ENCODE results near the gene PLXNA1.

The PLXNA1 gene

GRCh38 chr3:127003175-127003555 lies 20.2 kb downstream of the PLXNA1 start:
- no peak for DNase-seq

- DNase-seq = no peak
Observed at GRCh38 chr3:127003601-127004280, 20.8 kb downstream of the PLXNA1 start.

GRCh38 chr3:127004641-127005397 lies 21.9 kb downstream of the PLXNA1 start:
- DNase-seq = no peak

GRCh38 chr3:127005864-127006500 lies 23.1 kb downstream of the PLXNA1 start:
- DNase-seq = no peak

DNA sequence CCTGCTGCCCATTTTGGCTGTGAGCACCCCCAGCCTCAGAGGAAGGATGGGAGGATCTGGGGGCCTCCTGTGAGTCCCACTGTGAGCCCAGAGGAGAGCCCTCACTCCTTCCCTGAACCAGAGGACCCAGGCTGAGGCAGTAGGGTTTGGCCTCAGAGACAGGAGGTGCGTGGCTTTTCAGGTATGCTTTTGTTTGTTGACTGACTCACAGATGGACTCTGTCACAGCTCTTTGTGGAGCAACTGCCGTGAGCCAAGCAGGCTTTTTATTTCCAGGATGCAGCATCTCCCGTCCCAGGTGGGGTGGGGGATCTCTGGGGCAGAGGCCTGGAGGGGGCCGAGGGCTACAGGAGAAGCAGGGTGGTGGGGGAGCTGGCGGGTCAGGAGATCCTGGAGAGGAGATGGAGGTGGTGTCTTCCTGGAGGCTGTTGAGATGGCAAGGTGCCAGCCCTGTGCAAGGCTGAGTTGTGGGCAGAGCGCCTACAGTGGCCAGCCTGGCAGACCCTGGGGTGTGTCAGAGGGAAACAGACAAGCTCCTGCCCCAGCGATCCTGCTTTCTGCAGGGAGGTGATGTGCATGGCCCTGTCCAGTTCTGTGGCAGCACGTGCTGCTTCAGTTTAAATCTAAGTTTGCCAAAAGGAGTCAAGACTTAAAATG lies 24.0 kb downstream of the PLXNA1 start:
- DNase-seq = no peak

GRCh38 chr3:127008236-127008635 lies 25.3 kb downstream of the PLXNA1 start:
- DNase-seq = no peak

DNA sequence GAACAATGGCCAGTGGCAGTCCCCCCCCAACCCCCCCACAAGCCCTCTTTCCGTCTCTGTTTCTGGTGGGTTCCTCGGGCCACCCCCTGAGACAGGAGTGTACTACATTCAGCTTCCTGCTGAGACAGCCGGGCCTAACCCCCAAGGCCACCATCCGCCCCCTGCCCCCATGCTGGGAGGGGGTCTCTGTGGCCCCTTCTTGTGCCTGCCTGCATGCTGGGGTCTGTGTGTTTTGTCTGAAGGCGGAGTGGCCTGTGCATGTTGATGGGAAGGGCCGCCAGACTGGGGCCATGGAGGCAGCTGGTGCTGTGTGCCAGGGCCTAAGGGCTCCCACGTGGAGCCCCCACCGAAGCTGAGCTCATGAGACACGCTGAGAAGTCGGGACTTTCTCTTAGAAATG lies 26.6 kb downstream of the PLXNA1 start:
- DNase-seq = no peak

- no peak for DNase-seq
Observed at GRCh38 chr3:127011270-127011992, 28.5 kb downstream of the PLXNA1 start.

DNA sequence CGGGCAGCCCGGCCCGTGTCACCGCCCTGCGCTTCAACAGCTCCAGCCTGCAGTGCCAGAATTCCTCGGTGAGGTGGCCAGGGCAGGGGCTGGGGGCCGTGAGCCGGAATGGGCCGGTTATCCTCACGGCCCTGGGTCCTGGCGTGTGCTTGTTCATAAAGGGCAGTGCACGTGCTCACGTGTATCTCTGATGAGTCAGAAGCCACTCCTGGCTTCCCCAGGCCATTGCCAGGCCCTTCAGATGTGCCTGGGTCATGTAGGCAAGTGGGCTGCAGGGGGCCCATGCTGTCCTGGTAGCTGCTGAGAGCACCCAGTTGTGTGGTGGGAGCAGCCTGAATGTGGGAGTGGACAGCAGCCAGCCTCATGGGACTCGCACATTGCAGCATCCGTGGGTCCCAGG lies 29.2 kb downstream of the PLXNA1 start:
- DNase-seq = no peak

DNA sequence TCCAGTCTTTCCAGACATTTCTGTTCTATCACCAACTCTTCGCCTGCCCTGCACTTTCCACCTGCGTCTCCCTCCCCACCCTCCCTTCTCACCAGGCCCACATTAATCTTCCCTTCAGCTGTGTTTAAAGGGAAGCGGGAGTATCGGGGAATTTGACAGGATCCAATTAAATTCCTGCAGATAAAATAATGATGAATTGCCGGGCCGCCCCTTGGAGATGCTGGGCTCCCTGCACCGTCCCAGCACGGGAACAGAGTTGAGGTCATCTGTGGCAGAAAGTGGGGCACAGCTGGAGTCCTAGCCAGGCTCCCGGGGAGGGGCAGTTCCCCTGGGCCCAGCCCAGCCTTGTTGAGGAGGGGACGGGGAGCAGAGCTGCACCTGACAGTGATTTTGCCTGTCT lies 30.3 kb downstream of the PLXNA1 start:
- no peak for DNase-seq

DNA sequence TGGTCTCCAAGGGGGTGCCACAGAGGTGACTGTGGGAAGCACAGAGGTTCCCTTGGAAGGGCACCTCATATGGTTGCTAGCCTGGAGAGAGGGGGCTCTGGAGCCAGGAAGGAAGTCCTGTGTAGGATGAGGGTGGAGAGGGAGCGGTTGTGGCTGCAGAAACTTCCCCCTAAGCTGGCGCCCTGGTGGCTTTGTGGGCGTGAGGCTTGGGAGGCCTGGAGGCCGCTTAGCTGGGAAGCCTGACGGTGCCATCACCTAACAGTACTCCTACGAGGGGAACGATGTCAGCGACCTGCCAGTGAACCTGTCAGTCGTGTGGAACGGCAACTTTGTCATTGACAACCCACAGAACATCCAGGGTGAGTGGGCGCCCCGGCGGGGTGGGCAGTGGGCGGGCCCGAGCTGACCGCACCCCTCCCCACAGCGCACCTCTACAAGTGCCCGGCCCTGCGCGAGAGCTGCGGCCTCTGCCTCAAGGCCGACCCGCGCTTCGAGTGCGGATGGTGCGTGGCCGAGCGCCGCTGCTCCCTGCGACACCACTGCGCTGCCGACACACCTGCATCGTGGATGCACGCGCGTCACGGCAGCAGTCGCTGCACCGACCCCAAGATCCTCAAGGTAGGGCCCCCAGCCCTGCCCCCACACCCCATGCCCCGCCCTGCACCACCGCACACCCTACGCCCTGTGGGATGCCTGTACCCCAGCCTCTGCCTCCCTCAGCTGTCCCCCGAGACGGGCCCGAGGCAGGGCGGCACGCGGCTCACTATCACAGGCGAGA lies 31.0 kb downstream of the PLXNA1 start:
- DNase-seq = no peak

GRCh38 chr3:127014536-127015281 lies 31.8 kb downstream of the PLXNA1 start:
- DNase-seq = no peak

GRCh38 chr3:127015282-127016042 lies 32.5 kb downstream of the PLXNA1 start:
- DNase-seq = no peak

DNA sequence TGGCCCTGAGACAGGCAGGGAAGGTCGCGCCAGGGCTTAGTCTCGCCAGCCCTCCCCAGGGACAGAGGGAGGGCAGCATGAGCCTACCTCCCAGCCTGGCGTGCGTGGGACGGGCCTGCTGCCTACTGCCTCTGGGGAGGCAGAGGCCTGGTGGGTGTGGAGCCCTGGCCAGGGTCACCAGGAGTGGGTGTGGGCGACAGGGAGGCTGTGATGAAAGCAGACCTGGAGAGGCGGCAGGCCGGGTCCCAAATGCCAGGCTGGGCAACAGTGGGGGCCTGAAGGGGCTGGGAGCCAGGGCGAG lies 33.1 kb downstream of the PLXNA1 start:
- no peak for DNase-seq

DNA sequence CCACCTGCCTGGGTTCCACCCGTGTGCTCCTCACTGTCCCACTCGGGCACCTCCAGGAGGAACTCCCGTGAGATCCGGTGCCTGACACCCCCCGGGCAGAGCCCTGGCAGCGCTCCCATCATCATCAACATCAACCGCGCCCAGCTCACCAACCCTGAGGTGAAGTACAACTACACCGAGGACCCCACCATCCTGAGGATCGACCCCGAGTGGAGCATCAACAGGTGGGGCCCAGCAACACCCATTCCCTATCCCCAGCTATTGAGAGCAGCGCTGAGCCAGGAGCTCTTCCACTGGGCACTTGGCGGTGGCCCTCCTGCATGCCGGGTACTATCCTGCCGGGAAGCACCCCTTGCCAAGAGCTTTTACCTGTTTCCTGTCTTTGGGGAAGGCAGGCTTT lies 33.5 kb downstream of the PLXNA1 start:
- no peak for DNase-seq

- DNase-seq = no peak
Observed at GRCh38 chr3:127017229-127017628, 34.3 kb downstream of the PLXNA1 start.

- DNase-seq = no peak
Observed at GRCh38 chr3:127017781-127018180, 34.9 kb downstream of the PLXNA1 start.

- no peak for DNase-seq
Observed at GRCh38 chr3:127018306-127018828, 35.5 kb downstream of the PLXNA1 start.

- no peak for DNase-seq
Observed at GRCh38 chr3:127019449-127019848, 36.5 kb downstream of the PLXNA1 start.

- DNase-seq = no peak
Observed at GRCh38 chr3:127020543-127020942, 37.6 kb downstream of the PLXNA1 start.

GRCh38 chr3:127022849-127023248 lies 39.9 kb downstream of the PLXNA1 start:
- DNase-seq = no peak

All from SIG-M5 (cell line).